ENCODE data around the gene PPP1R13B.
"Not testable (repeated sequence)": the region's sequence is repeated elsewhere in the genome, so short reads cannot be mapped to it uniquely, and the experiment has no call there.

The PPP1R13B gene

DNA sequence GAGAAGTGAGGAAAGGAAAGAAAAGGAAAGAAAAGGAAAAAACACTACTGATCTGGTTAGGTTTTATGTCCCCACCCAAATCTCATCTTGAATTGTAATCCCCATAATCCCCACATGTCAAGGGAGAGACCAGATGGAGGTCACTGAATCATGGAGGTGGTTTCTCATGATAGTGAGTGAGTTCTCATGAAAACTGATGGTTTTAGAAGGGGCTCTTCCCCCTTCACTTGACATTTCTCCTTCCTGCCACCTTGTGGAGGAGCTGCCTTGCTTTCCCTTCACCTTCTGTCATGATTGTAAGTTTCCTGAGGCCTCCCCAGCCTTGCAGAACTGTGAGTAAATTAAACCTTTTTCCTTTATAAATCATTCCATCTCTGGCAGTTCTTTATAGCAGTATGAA lies 54.2 kb downstream of the PPP1R13B start:
- not testable (repeated sequence) for H3K14ac ChIP-seq (ENCODE audit: low read length); H2BK120ac ChIP-seq (ENCODE audit: low read depth, low read length); H3K36me3 ChIP-seq (replicated peaks in 1 of 2; ENCODE audit: control insufficient read depth in 2 of 2, insufficient read depth in 2 of 2, low read length in 2 of 2); H4K8ac ChIP-seq (ENCODE audit: low read depth, low read length); H2BK12ac ChIP-seq (ENCODE audit: low read length); H3K4me1 ChIP-seq (ENCODE audit: control insufficient read depth in 2 of 2, insufficient read depth in 1 of 2, low read depth in 1 of 2, low read length in 2 of 2); H2BK15ac ChIP-seq (ENCODE audit: low read length); H3K9me3 ChIP-seq (replicated peaks in 1 of 2; ENCODE audit: control insufficient read depth in 2 of 2, insufficient read depth in 1 of 2, low read depth in 1 of 2, low read length in 2 of 2); H3K27ac ChIP-seq (replicated peaks; ENCODE audit: low read length); H3K4ac ChIP-seq (ENCODE audit: low read length); H3K4me2 ChIP-seq (ENCODE audit: insufficient read depth, low read length, poor library complexity, severe bottlenecking); H2AFZ ChIP-seq (ENCODE audit: low read length); H3K4me3 ChIP-seq (ENCODE audit: low read length in 2 of 2); H3K27me3 ChIP-seq (ENCODE audit: control insufficient read depth in 3 of 3, insufficient read depth in 3 of 3, low read depth in 1 of 3, low read length in 3 of 3); H4K91ac ChIP-seq (ENCODE audit: low read depth, low read length, poor library complexity); H3K79me1 ChIP-seq (ENCODE audit: low read depth, low read length); DNase-seq (ENCODE audit: low spot score); H2BK5ac ChIP-seq (ENCODE audit: low read length); H2AK5ac ChIP-seq (ENCODE audit: low read depth, low read length); H3K9ac ChIP-seq (ENCODE audit: low read depth, low read length, poor library complexity); H3K23ac ChIP-seq (ENCODE audit: low read depth, low read length, poor library complexity); H3K18ac ChIP-seq (ENCODE audit: low read length)

DNA sequence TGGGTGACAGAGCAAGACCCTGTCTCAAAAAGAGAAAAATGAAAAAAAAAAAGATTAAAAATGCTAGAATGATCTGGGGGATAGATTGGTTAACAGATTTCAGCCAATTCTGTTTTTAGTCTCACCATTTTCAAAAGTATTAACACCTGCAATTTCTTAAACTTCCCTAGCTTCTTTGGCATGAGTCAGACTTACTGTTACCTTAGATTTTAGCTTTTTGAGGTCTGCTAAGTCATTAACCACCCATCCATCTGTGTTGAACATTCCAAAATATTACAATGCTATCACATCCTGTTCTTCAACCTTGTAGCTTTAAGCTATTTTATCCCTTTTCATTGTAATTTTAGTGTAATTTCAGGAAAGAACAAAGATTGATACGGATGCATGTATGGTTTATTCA lies 59.3 kb downstream of the PPP1R13B start:
- Histone ChIP-seq H2AFZ (ENCODE audit: low read length) (no peak overlapping the region), H3K14ac (ENCODE audit: low read length) (no peak overlapping the region), H3K4me1 (ENCODE audit: control insufficient read depth in 2 of 2, insufficient read depth in 1 of 2, low read depth in 1 of 2, low read length in 2 of 2) (no peaks in the 10 kb centered on the region), H3K4me2 (ENCODE audit: insufficient read depth, low read length, poor library complexity, severe bottlenecking) (no peak overlapping the region), H4K8ac (ENCODE audit: low read depth, low read length) (no peak overlapping the region), H3K9me3 (replicated peaks in 1 of 2; ENCODE audit: control insufficient read depth in 2 of 2, insufficient read depth in 1 of 2, low read depth in 1 of 2, low read length in 2 of 2) (no peaks in the 10 kb centered on the region), H3K27ac (replicated peaks; ENCODE audit: low read length) (no peak overlapping the region), H2BK12ac (ENCODE audit: low read length) (no peak overlapping the region), H3K4ac (ENCODE audit: low read length) (no peak overlapping the region), H2AK5ac (ENCODE audit: low read depth, low read length) (no peak overlapping the region), H2BK15ac (ENCODE audit: low read length) (no peak overlapping the region), H3K27me3 (ENCODE audit: control insufficient read depth in 3 of 3, insufficient read depth in 3 of 3, low read depth in 1 of 3, low read length in 3 of 3) (no peaks in the 10 kb centered on the region), H2BK5ac (ENCODE audit: low read length) (no peak overlapping the region), H3K23ac (ENCODE audit: low read depth, low read length, poor library complexity) (no peak overlapping the region), H3K4me3 (ENCODE audit: low read length in 2 of 2) (no peak overlapping the region), H3K18ac (ENCODE audit: low read length) (no peak overlapping the region), H3K79me1 (ENCODE audit: low read depth, low read length) (no peaks in the 10 kb centered on the region), H3K36me3 (replicated peaks in 1 of 2; ENCODE audit: control insufficient read depth in 2 of 2, insufficient read depth in 2 of 2, low read length in 2 of 2) (no peaks in the 10 kb centered on the region), H2BK120ac (ENCODE audit: low read depth, low read length) (no peak overlapping the region), H3K9ac (ENCODE audit: low read depth, low read length, poor library complexity) (no peak overlapping the region), H4K91ac (ENCODE audit: low read depth, low read length, poor library complexity) (no peak overlapping the region)
- no peak for DNase-seq (ENCODE audit: low spot score)
- WGBS, 2 donors (ENCODE audit: extremely low coverage in 2 of 2, insufficient read length in 2 of 2, insufficient replicate concordance in 1 of 2), result no CpG with 5 or more reads among the region's 1 CpG

DNA sequence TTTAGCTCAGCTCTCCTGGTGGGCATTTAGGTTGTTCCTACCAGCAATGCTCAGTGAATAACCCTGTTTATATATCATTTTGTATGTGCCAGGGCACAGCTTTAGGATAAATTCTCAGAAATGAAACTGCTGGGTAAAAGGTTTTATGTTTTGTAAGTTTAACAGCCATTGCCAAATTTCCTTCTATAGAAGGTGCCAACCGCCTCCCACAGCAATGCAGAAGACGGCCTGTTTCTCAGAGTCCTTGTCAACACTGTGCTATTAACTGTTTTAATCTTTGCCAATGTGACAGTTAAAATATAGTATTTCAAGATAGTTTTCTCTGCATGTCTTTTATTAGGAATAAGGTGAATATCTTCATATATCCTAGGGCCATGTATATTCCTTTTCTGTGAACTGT lies 65.0 kb downstream of the PPP1R13B start:
- H3K14ac ChIP-seq (ENCODE audit: low read length), result no peak overlapping the region
- H3K23ac ChIP-seq (ENCODE audit: low read depth, low read length, poor library complexity), result no peak overlapping the region
- H2BK12ac ChIP-seq (ENCODE audit: low read length), result no peak overlapping the region
- DNase-seq (ENCODE audit: low spot score), result no peak
- no peak overlapping the region for H3K4me3 ChIP-seq (ENCODE audit: low read length in 2 of 2)
- H3K27ac ChIP-seq (replicated peaks; ENCODE audit: low read length), result no peak overlapping the region
- H3K9me3 ChIP-seq (replicated peaks in 1 of 2; ENCODE audit: control insufficient read depth in 2 of 2, insufficient read depth in 1 of 2, low read depth in 1 of 2, low read length in 2 of 2), result no peaks in the 10 kb centered on the region
- H4K8ac ChIP-seq (ENCODE audit: low read depth, low read length), result no peak overlapping the region
- no peaks in the 10 kb centered on the region for H3K4me1 ChIP-seq (ENCODE audit: control insufficient read depth in 2 of 2, insufficient read depth in 1 of 2, low read depth in 1 of 2, low read length in 2 of 2)
- no peak overlapping the region for H3K4me2 ChIP-seq (ENCODE audit: insufficient read depth, low read length, poor library complexity, severe bottlenecking)
- no peaks in the 10 kb centered on the region for H3K36me3 ChIP-seq (replicated peaks in 1 of 2; ENCODE audit: control insufficient read depth in 2 of 2, insufficient read depth in 2 of 2, low read length in 2 of 2)
- no peak overlapping the region for H2BK120ac ChIP-seq (ENCODE audit: low read depth, low read length)
- no peak overlapping the region for H2BK5ac ChIP-seq (ENCODE audit: low read length)
- no peak overlapping the region for H2AFZ ChIP-seq (ENCODE audit: low read length)
- no CpG with 5 or more reads among the region's 2 CpGs for WGBS, 2 donors (ENCODE audit: extremely low coverage in 2 of 2, insufficient read length in 2 of 2, insufficient replicate concordance in 1 of 2)
- no peak overlapping the region for H2AK5ac ChIP-seq (ENCODE audit: low read depth, low read length)
- no peak overlapping the region for H4K91ac ChIP-seq (ENCODE audit: low read depth, low read length, poor library complexity)
- H3K4ac ChIP-seq (ENCODE audit: low read length), result no peak overlapping the region
- no peaks in the 10 kb centered on the region for H3K27me3 ChIP-seq (ENCODE audit: control insufficient read depth in 3 of 3, insufficient read depth in 3 of 3, low read depth in 1 of 3, low read length in 3 of 3)
- no peak overlapping the region for H3K9ac ChIP-seq (ENCODE audit: low read depth, low read length, poor library complexity)
- H3K79me1 ChIP-seq (ENCODE audit: low read depth, low read length), result no peaks in the 10 kb centered on the region
- no peak overlapping the region for H2BK15ac ChIP-seq (ENCODE audit: low read length)
- no peak overlapping the region for H3K18ac ChIP-seq (ENCODE audit: low read length)

DNA sequence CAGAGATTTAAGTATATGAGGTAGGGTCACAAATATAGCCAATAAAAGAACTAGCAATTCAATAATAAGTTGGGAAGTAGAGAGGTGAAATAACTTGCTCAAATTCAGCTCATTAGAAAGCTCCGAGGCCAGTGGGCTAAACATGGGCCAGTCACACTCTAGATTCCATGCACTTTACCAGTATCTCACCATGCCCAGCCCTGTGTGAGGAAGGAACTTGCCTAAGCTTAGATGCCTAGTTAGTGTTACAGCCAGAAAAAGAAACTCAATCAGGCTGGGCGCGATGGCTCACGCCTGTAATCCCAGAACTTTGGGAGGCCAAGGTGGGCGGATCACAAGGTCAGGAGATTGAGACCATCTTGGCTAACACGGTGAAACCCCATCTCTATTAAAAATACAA lies 71.1 kb downstream of the PPP1R13B start:
- not testable (repeated sequence) for H3K27me3 ChIP-seq (ENCODE audit: control insufficient read depth in 3 of 3, insufficient read depth in 3 of 3, low read depth in 1 of 3, low read length in 3 of 3); H3K18ac ChIP-seq (ENCODE audit: low read length); H3K4ac ChIP-seq (ENCODE audit: low read length); H3K27ac ChIP-seq (replicated peaks; ENCODE audit: low read length); H3K36me3 ChIP-seq (replicated peaks in 1 of 2; ENCODE audit: control insufficient read depth in 2 of 2, insufficient read depth in 2 of 2, low read length in 2 of 2); H3K23ac ChIP-seq (ENCODE audit: low read depth, low read length, poor library complexity); H3K9me3 ChIP-seq (replicated peaks in 1 of 2; ENCODE audit: control insufficient read depth in 2 of 2, insufficient read depth in 1 of 2, low read depth in 1 of 2, low read length in 2 of 2); H3K4me3 ChIP-seq (ENCODE audit: low read length in 2 of 2); H3K9ac ChIP-seq (ENCODE audit: low read depth, low read length, poor library complexity); H3K4me2 ChIP-seq (ENCODE audit: insufficient read depth, low read length, poor library complexity, severe bottlenecking); H2BK15ac ChIP-seq (ENCODE audit: low read length); H2AFZ ChIP-seq (ENCODE audit: low read length); DNase-seq (ENCODE audit: low spot score); H2BK5ac ChIP-seq (ENCODE audit: low read length); H2AK5ac ChIP-seq (ENCODE audit: low read depth, low read length); H2BK12ac ChIP-seq (ENCODE audit: low read length); H3K4me1 ChIP-seq (ENCODE audit: control insufficient read depth in 2 of 2, insufficient read depth in 1 of 2, low read depth in 1 of 2, low read length in 2 of 2); H3K14ac ChIP-seq (ENCODE audit: low read length); H4K91ac ChIP-seq (ENCODE audit: low read depth, low read length, poor library complexity); H3K79me1 ChIP-seq (ENCODE audit: low read depth, low read length); H4K8ac ChIP-seq (ENCODE audit: low read depth, low read length); H2BK120ac ChIP-seq (ENCODE audit: low read depth, low read length)
- no CpG with 5 or more reads among the region's 6 CpGs for WGBS, 2 donors (ENCODE audit: extremely low coverage in 2 of 2, insufficient read length in 2 of 2, insufficient replicate concordance in 1 of 2)
